Trophoblast cell (in vitro differentiated cells and primary cell): Measurements from ENCODE around the gene DHX35.

Experiments used
- DNase-seq, 2 donors: peaks; one replicate each; pipeline ENCODE4 v3.0.0-alpha.2; 2016
- H2AFZ ChIP-seq: 2 replicates; pipeline ENCODE4 v1.6.1; 2013; ENCODE audit warnings: low read length, moderate library complexity, mild to moderate bottlenecking; ENCODE audit not compliant: insufficient read depth, poor library complexity
- H2AK5ac ChIP-seq: 2 replicates; pipeline ENCODE4 v1.6.1; 2013; ENCODE audit warnings: mild to moderate bottlenecking, low read length
- H2BK120ac ChIP-seq: 2 replicates; pipeline ENCODE4 v1.6.1; 2013; ENCODE audit warnings: low read length, mild to moderate bottlenecking, moderate library complexity; ENCODE audit not compliant: insufficient read depth, poor library complexity
- H2BK12ac ChIP-seq: 2 replicates; pipeline ENCODE4 v1.6.1; 2013; ENCODE audit warnings: mild to moderate bottlenecking, low read length, moderate library complexity
- H2BK5ac ChIP-seq: 2 replicates; pipeline ENCODE4 v1.6.1; 2013; ENCODE audit warnings: low read length, low read depth, moderate library complexity, mild to moderate bottlenecking; ENCODE audit not compliant: poor library complexity
- H3K14ac ChIP-seq: 2 replicates; pipeline ENCODE4 v1.6.1; 2013; ENCODE audit warnings: mild to moderate bottlenecking, low read length
- H3K18ac ChIP-seq: 2 replicates; pipeline ENCODE4 v1.6.1; 2013; ENCODE audit warnings: mild to moderate bottlenecking, low read length
- H3K23ac ChIP-seq: 2 replicates; pipeline ENCODE4 v1.6.1; 2013; ENCODE audit warnings: low read length
- H3K27ac ChIP-seq: 2 replicates; pipeline ENCODE4 v1.5.1; 2013; ENCODE audit warnings: low read depth, mild to moderate bottlenecking, inconsistent platforms, low read length, moderate library complexity
- H3K27me3 ChIP-seq: 2 replicates; pipeline ENCODE4 v1.6.1; 2013; ENCODE audit warnings: inconsistent platforms, mild to moderate bottlenecking, low read length, moderate library complexity; ENCODE audit not compliant: insufficient read depth
- H3K36me3 ChIP-seq, 2 experiments: 1 replicate in 1 of 2; 2 replicates in 1 of 2; pipeline ENCODE4 v1.6.1; 2013; ENCODE audit warnings: low read length in 2 of 2, mild to moderate bottlenecking in 2 of 2, moderate library complexity in 1 of 2; ENCODE audit not compliant: insufficient read depth in 2 of 2, control insufficient read depth in 1 of 2
- H3K4ac ChIP-seq: 2 replicates; pipeline ENCODE4 v1.6.1; 2013; ENCODE audit warnings: low read depth, mild to moderate bottlenecking, low read length, moderate library complexity
- H3K4me1 ChIP-seq, 2 experiments: 1 replicate in 1 of 2; 2 replicates in 1 of 2; pipeline ENCODE4 v1.6.1; 2013; ENCODE audit warnings: low read length in 2 of 2, mild to moderate bottlenecking in 2 of 2, moderate library complexity in 1 of 2; ENCODE audit not compliant: insufficient read depth in 2 of 2, control insufficient read depth in 1 of 2
- H3K4me2 ChIP-seq: 2 replicates; pipeline ENCODE4 v1.6.1; 2013; ENCODE audit warnings: inconsistent platforms, mild to moderate bottlenecking, low read length, moderate library complexity
- H3K4me3 ChIP-seq: 2 replicates; pipeline ENCODE4 v1.5.1; 2013; ENCODE audit warnings: mild to moderate bottlenecking, low read depth, low read length, inconsistent platforms
- H3K79me1 ChIP-seq: one replicate; pipeline ENCODE4 v1.6.1; 2013; ENCODE audit warnings: low read length
- H3K79me2 ChIP-seq: 2 replicates; pipeline ENCODE4 v1.6.1; 2013; ENCODE audit warnings: low read length, mild to moderate bottlenecking; ENCODE audit not compliant: control insufficient read depth, insufficient read depth, poor library complexity
- H3K9ac ChIP-seq: 2 replicates; pipeline ENCODE4 v1.6.1; 2013; ENCODE audit warnings: mild to moderate bottlenecking, low read length
- H3K9me3 ChIP-seq: 2 replicates; pipeline ENCODE4 v1.6.1; 2013; ENCODE audit warnings: low read depth, mild to moderate bottlenecking, control low read depth, inconsistent platforms, low read length; ENCODE audit not compliant: insufficient read depth
- H4K12ac ChIP-seq: 2 replicates; pipeline ENCODE4 v1.6.1; 2013; ENCODE audit warnings: low read depth, mild to moderate bottlenecking, low read length, moderate library complexity
- H4K8ac ChIP-seq: 2 replicates; pipeline ENCODE4 v1.6.1; 2013; ENCODE audit warnings: low read depth, mild to moderate bottlenecking, low read length, moderate library complexity
- H4K91ac ChIP-seq: one replicate; pipeline ENCODE4 v1.6.1; 2013; ENCODE audit warnings: low read depth, mild to moderate bottlenecking, low read length, moderate library complexity
- WGBS: extraction: QIAGEN DNeasy Blood & Tissue Kit; methylation state at CpG from one replicate; pipeline ENCODE4 v1.1.7; 2013; ENCODE audit warnings: missing lambda C conversion rate; ENCODE audit not compliant: insufficient read length, insufficient coverage; ENCODE audit errors: extremely low coverage; 5-methylcytosine and 5-hydroxymethylcytosine counted together

Gene DHX35

GRCh38 chr20:38935967-38936407 is 26.2 kb upstream of the DHX35 start:
- Histone ChIP-seq H4K12ac (no peak overlapping the region), H4K91ac (no peak overlapping the region), H3K4me2 (peak overlapping the region; percentile 38), H3K79me2 (peaks cover 10% of the 10 kb centered on the region), H2BK120ac (no peak overlapping the region), H3K27me3 (no peaks in the 10 kb centered on the region), H3K79me1 (peaks cover 8% of the 10 kb centered on the region), H2BK12ac (peak overlapping the region; percentile 47), H4K8ac (no peak overlapping the region), H3K4ac (peak overlapping the region; percentile 43), H3K9ac (no peak overlapping the region), H3K4me1 (peaks cover 12 to 19% of the 10 kb centered on the region in 2 experiments), H2AK5ac (no peak overlapping the region), H2AFZ (no peak overlapping the region), H3K14ac (no peak overlapping the region), H3K18ac (peak overlapping the region; percentile 25), H3K9me3 (no peaks in the 10 kb centered on the region), H3K36me3 (peaks cover 0 to 9% of the 10 kb centered on the region in 2 experiments), H2BK5ac (no peak overlapping the region), H3K23ac (no peak overlapping the region), H3K4me3 (no peak overlapping the region), H3K27ac (peak overlapping the region; percentile 11)
- WGBS = no CpG with 5 or more reads among the region's 5 CpGs
- no peak for DNase-seq

- H2BK12ac ChIP-seq = no peak overlapping the region
- H3K4me3 ChIP-seq = no peak overlapping the region
- H3K23ac ChIP-seq = no peak overlapping the region
- no CpG with 5 or more reads among the region's 5 CpGs for WGBS
- peak overlapping the region; percentile 63 for H3K18ac ChIP-seq
- peaks cover 12 to 19% of the 10 kb centered on the region in 2 experiments for H3K4me1 ChIP-seq
- no peaks in the 10 kb centered on the region for H3K9me3 ChIP-seq
- no peak for DNase-seq
- no peak overlapping the region for H4K91ac ChIP-seq
- H3K27ac ChIP-seq = no peak overlapping the region
- H2AFZ ChIP-seq = no peak overlapping the region
- H3K79me2 ChIP-seq = peaks cover 10% of the 10 kb centered on the region
- H3K4ac ChIP-seq = peak overlapping the region; percentile 13
- H4K12ac ChIP-seq = no peak overlapping the region
- H4K8ac ChIP-seq = no peak overlapping the region
- H3K79me1 ChIP-seq = peaks cover 8% of the 10 kb centered on the region
- no peak overlapping the region for H2BK5ac ChIP-seq
- no peak overlapping the region for H3K4me2 ChIP-seq
- H3K27me3 ChIP-seq = no peaks in the 10 kb centered on the region
- no peak overlapping the region for H2BK120ac ChIP-seq
- H2AK5ac ChIP-seq = no peak overlapping the region
- H3K9ac ChIP-seq = no peak overlapping the region
- peaks cover 0 to 13% of the 10 kb centered on the region in 2 experiments for H3K36me3 ChIP-seq
- H3K14ac ChIP-seq = no peak overlapping the region
These were observed 25.1 kb upstream of the DHX35 start for GRCh38 chr20:38937000-38937399.

- H3K27me3 ChIP-seq = no peaks in the 10 kb centered on the region
- H4K8ac ChIP-seq = no peak overlapping the region
- H4K12ac ChIP-seq = no peak overlapping the region
- no peaks in the 10 kb centered on the region for H3K9me3 ChIP-seq
- no CpG with 5 or more reads among the region's 7 CpGs for WGBS
- H2BK120ac ChIP-seq = no peak overlapping the region
- no peak overlapping the region for H2BK12ac ChIP-seq
- H3K79me1 ChIP-seq = peaks cover 8% of the 10 kb centered on the region
- no peak overlapping the region for H2AFZ ChIP-seq
- no peak overlapping the region for H3K23ac ChIP-seq
- H3K4ac ChIP-seq = no peak overlapping the region
- no peak overlapping the region for H3K9ac ChIP-seq
- H3K36me3 ChIP-seq = peaks cover 2 to 13% of the 10 kb centered on the region in 2 experiments
- no peak for DNase-seq
- H2BK5ac ChIP-seq = no peak overlapping the region
- H3K18ac ChIP-seq = no peak overlapping the region
- H3K4me2 ChIP-seq = no peak overlapping the region
- H3K14ac ChIP-seq = no peak overlapping the region
- H2AK5ac ChIP-seq = no peak overlapping the region
- H3K79me2 ChIP-seq = peaks cover 6% of the 10 kb centered on the region
- H3K4me1 ChIP-seq = peaks cover 8 to 14% of the 10 kb centered on the region in 2 experiments
- no peak overlapping the region for H3K27ac ChIP-seq
- no peak overlapping the region for H3K4me3 ChIP-seq
- H4K91ac ChIP-seq = no peak overlapping the region
These were observed 24.1 kb upstream of the DHX35 start for GRCh38 chr20:38937978-38938473.

DNA sequence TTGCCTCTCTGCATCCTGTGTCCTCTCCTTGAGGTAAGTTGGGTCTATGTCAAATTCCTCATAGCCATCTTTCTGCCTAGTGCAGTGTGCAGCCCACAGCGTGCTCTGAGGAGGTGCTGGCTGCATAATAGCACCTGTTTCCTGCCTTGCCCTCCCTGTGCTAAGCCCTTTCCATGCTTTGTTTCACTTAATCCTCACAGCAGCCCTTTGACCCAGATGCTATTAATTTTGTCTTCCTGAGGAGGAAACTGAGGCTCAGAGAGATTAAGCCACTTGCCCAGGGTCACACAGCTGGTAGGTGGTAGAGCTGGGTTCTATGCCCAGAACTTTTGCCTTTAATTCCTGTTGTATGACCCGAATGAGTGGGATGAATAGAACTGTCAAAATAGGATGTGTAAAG is 22.5 kb upstream of the DHX35 start:
- H3K36me3 ChIP-seq = peaks cover 2 to 13% of the 10 kb centered on the region in 2 experiments
- H3K4me3 ChIP-seq = no peak overlapping the region
- DNase-seq = no peak
- no peak overlapping the region for H2BK12ac ChIP-seq
- H3K4ac ChIP-seq = no peak overlapping the region
- no peak overlapping the region for H2BK120ac ChIP-seq
- H3K4me2 ChIP-seq = no peak overlapping the region
- no CpG with 5 or more reads among the region's 2 CpGs for WGBS
- H4K8ac ChIP-seq = no peak overlapping the region
- H4K12ac ChIP-seq = no peak overlapping the region
- no peak overlapping the region for H2AFZ ChIP-seq
- H3K79me2 ChIP-seq = peaks cover 6% of the 10 kb centered on the region
- no peak overlapping the region for H3K14ac ChIP-seq
- H3K79me1 ChIP-seq = peaks cover 8% of the 10 kb centered on the region
- no peak overlapping the region for H4K91ac ChIP-seq
- H2AK5ac ChIP-seq = no peak overlapping the region
- no peak overlapping the region for H2BK5ac ChIP-seq
- no peak overlapping the region for H3K18ac ChIP-seq
- no peak overlapping the region for H3K23ac ChIP-seq
- peaks cover 8 to 13% of the 10 kb centered on the region in 2 experiments for H3K4me1 ChIP-seq
- no peaks in the 10 kb centered on the region for H3K9me3 ChIP-seq
- no peak overlapping the region for H3K9ac ChIP-seq
- no peak overlapping the region for H3K27ac ChIP-seq
- no peaks in the 10 kb centered on the region for H3K27me3 ChIP-seq
